OCI-LY1 (cell line): ENCODE measurements around the gene CASP8.
A peak's percentile ranks its signal among the peaks of the same experiment; 100 is the strongest.

Experiments used
- H2AFZ ChIP-seq: fragments of 200-600 bp; sonication (generic), shearing (Covaris generic); 2 replicates; pipeline ENCODE4 v1.6.0; 2014; ENCODE audit warnings: antibody characterized with exemption, mild to moderate bottlenecking, low read length
- H3F3A ChIP-seq: fragments of 200-600 bp; sonication (generic), shearing (Covaris generic); 2 replicates; pipeline ENCODE4 v1.6.0; 2014; ENCODE audit warnings: mild to moderate bottlenecking, antibody characterized with exemption, low read length, moderate library complexity; ENCODE audit not compliant: insufficient read depth
- H3K27ac ChIP-seq: fragments of 200-600 bp; sonication (generic); 2 replicates; pipeline ENCODE4 v1.5.1; 2014; ENCODE audit warnings: low read length, mixed run types, mild to moderate bottlenecking, low read depth; ENCODE audit not compliant: poor library complexity, severe bottlenecking
- H3K27me3 ChIP-seq: fragments of 200-600 bp; sonication (generic); 2 replicates; pipeline ENCODE4 v1.6.0; 2014; ENCODE audit warnings: antibody characterized with exemption, mild to moderate bottlenecking, low read length, moderate library complexity; ENCODE audit not compliant: insufficient read depth
- H3K36me3 ChIP-seq: fragments of 200-600 bp; sonication (generic); 2 replicates; pipeline ENCODE4 v1.6.1; 2014; ENCODE audit warnings: mild to moderate bottlenecking, antibody characterized with exemption, low read length, moderate library complexity, mixed read lengths; ENCODE audit not compliant: insufficient read depth
- H3K4me1 ChIP-seq: fragments of 200-600 bp; sonication (generic); 2 replicates; pipeline ENCODE4 v1.5.1; 2014; ENCODE audit warnings: mild to moderate bottlenecking, low read length, moderate library complexity; ENCODE audit not compliant: insufficient read depth, severe bottlenecking
- H3K4me2 ChIP-seq: fragments of 200-600 bp; sonication (generic), shearing (Covaris generic); 2 replicates; pipeline ENCODE4 v1.6.1; 2014; ENCODE audit warnings: low read length
- H3K4me3 ChIP-seq: fragments of 200-600 bp; sonication (generic); 2 replicates; pipeline ENCODE4 v1.5.1; 2014; ENCODE audit warnings: low read length, low read depth, mild to moderate bottlenecking, mixed read lengths; ENCODE audit not compliant: poor library complexity, severe bottlenecking
- H3K79me2 ChIP-seq: fragments of 200-600 bp; shearing (Covaris generic); 2 replicates; pipeline ENCODE4 v1.6.1; 2016; ENCODE audit warnings: mixed run types, low read length, mixed read lengths; ENCODE audit not compliant: insufficient read depth
- H3K9ac ChIP-seq: fragments of 200-600 bp; sonication (generic), shearing (Covaris generic); 2 replicates; pipeline ENCODE4 v1.6.1; 2014; ENCODE audit warnings: mild to moderate bottlenecking, low read length, mixed read lengths
- H3K9me2 ChIP-seq: fragments of 200-600 bp; sonication (generic), shearing (Covaris generic); 2 replicates; pipeline ENCODE4 v1.6.1; 2014; ENCODE audit warnings: low read depth, mild to moderate bottlenecking, low read length, mixed read lengths
- H3K9me3 ChIP-seq: fragments of 200-600 bp; shearing (Covaris generic); 2 replicates; pipeline ENCODE4 v1.6.1; 2014; ENCODE audit warnings: low read length, mixed read lengths
- H4K20me1 ChIP-seq: fragments of 200-600 bp; sonication (generic), shearing (Covaris generic); 2 replicates; pipeline ENCODE4 v1.6.0; 2016; ENCODE audit warnings: mild to moderate bottlenecking, low read length; ENCODE audit not compliant: insufficient read depth
- CTCF ChIP-seq: fragments of 200-600 bp; sonication (generic), shearing (Covaris generic); IDR thresholded peaks from 2 replicates; pipeline ENCODE4 v1.5.1; 2017; ENCODE audit warnings: mild to moderate bottlenecking, antibody characterized with exemption, low read length, moderate library complexity, mixed read lengths
- EZH2 ChIP-seq: fragments of 200-600 bp; sonication (generic), shearing (Covaris generic); IDR thresholded peaks from 2 replicates; pipeline ENCODE4 v1.8.0; 2017; ENCODE audit warnings: borderline replicate concordance, mixed run types, mild to moderate bottlenecking, antibody characterized with exemption, low read length, moderate library complexity, mixed read lengths

Gene CASP8

GRCh38 chr2:201244829-201245228, 15.5 kb upstream of the CASP8 start:
- H3K27ac ChIP-seq: no peak overlapping the region
- TF ChIP-seq EZH2: no peak
- 0 out of 2 replicates have a peak, but pooled peaks have one; percentile 22 for TF ChIP-seq CTCF
- no peaks in the 10 kb centered on the region for H3K4me1 ChIP-seq
- no peaks in the 10 kb centered on the region for H3K9me2 ChIP-seq
- no peak overlapping the region for H3K9ac ChIP-seq
- no peaks in the 10 kb centered on the region for H3K79me2 ChIP-seq
- H3K4me2 ChIP-seq: no peak overlapping the region
- no peak overlapping the region for H3K4me3 ChIP-seq
- H3F3A ChIP-seq: no peaks in the 10 kb centered on the region
- H3K27me3 ChIP-seq: no peaks in the 10 kb centered on the region
- no peaks in the 10 kb centered on the region for H4K20me1 ChIP-seq
- no peak overlapping the region for H2AFZ ChIP-seq
- H3K36me3 ChIP-seq: peaks cover 26% of the 10 kb centered on the region
- peaks cover 10% of the 10 kb centered on the region for H3K9me3 ChIP-seq

GRCh38 chr2:201246280-201246679, 14.1 kb upstream of the CASP8 start:
- H3K9me2 ChIP-seq: no peaks in the 10 kb centered on the region
- no peak for TF ChIP-seq CTCF
- no peak for TF ChIP-seq EZH2
- H3K79me2 ChIP-seq: no peaks in the 10 kb centered on the region
- no peak overlapping the region for H3K9ac ChIP-seq
- peaks cover 6% of the 10 kb centered on the region for H3K9me3 ChIP-seq
- no peaks in the 10 kb centered on the region for H3K4me1 ChIP-seq
- H3K4me2 ChIP-seq: no peak overlapping the region
- H2AFZ ChIP-seq: no peak overlapping the region
- H3K27me3 ChIP-seq: no peaks in the 10 kb centered on the region
- H3K27ac ChIP-seq: no peak overlapping the region
- H3F3A ChIP-seq: no peaks in the 10 kb centered on the region
- H3K36me3 ChIP-seq: peaks cover 25% of the 10 kb centered on the region
- H3K4me3 ChIP-seq: no peak overlapping the region
- H4K20me1 ChIP-seq: no peaks in the 10 kb centered on the region

- no peak overlapping the region for H3K4me3 ChIP-seq
- H3K4me1 ChIP-seq: peaks cover 11% of the 10 kb centered on the region
- no peak overlapping the region for H3K27ac ChIP-seq
- no peak overlapping the region for H2AFZ ChIP-seq
- TF ChIP-seq CTCF (no peak), EZH2 (no peak)
- H3K36me3 ChIP-seq: peaks cover 13% of the 10 kb centered on the region
- no peaks in the 10 kb centered on the region for H3F3A ChIP-seq
- H3K9me3 ChIP-seq: no peaks in the 10 kb centered on the region
- no peaks in the 10 kb centered on the region for H3K79me2 ChIP-seq
- H3K4me2 ChIP-seq: no peak overlapping the region
- H3K9ac ChIP-seq: no peak overlapping the region
- no peaks in the 10 kb centered on the region for H3K9me2 ChIP-seq
- no peaks in the 10 kb centered on the region for H3K27me3 ChIP-seq
- H4K20me1 ChIP-seq: no peaks in the 10 kb centered on the region
These were observed 12.0 kb upstream of the CASP8 start for GRCh38 chr2:201248288-201248844.
